NB4 (cell line): ENCODE measurements around the gene TBXAS1.

Source experiments
- DNase-seq: peaks from one replicate; pipeline ENCODE4 v3.0.0; 2010; ENCODE audit warnings: low read depth
- H3K4me3 ChIP-seq: one replicate; pipeline ENCODE4 v1.5.1; 2011; ENCODE audit warnings: mild to moderate bottlenecking, low read depth, low read length, moderate library complexity
- MYC ChIP-seq: IDR thresholded peaks from 2 replicates; pipeline ENCODE4 v1.6.1; 2011; ENCODE audit warnings: low read depth, low read length
- POLR2A ChIP-seq: IDR thresholded peaks from 2 replicates; pipeline ENCODE4 v1.6.1; 2011; ENCODE audit warnings: mild to moderate bottlenecking; ENCODE audit not compliant: insufficient read length; ENCODE audit errors: extremely low read depth
- TF ChIP-seq, protein P1 (sequence below): IDR thresholded peaks from 2 replicates; pipeline ENCODE4 v1.6.1; 2011; ENCODE audit warnings: low read depth, low read length
- TF ChIP-seq, protein P2 (sequence below): IDR thresholded peaks from one replicate; pipeline ENCODE4 v1.5.1; 2012; ENCODE audit warnings: low read depth, low read length

The TBXAS1 gene

GRCh38 chr7:139932531-139932930, 103.5 kb downstream of the TBXAS1 start:
- no peak for DNase-seq
- no peak overlapping the region for H3K4me3 ChIP-seq
- TF ChIP-seq, protein P1, sequence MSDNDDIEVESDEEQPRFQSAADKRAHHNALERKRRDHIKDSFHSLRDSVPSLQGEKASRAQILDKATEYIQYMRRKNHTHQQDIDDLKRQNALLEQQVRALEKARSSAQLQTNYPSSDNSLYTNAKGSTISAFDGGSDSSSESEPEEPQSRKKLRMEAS, result no peak
- TF ChIP-seq, protein P2, sequence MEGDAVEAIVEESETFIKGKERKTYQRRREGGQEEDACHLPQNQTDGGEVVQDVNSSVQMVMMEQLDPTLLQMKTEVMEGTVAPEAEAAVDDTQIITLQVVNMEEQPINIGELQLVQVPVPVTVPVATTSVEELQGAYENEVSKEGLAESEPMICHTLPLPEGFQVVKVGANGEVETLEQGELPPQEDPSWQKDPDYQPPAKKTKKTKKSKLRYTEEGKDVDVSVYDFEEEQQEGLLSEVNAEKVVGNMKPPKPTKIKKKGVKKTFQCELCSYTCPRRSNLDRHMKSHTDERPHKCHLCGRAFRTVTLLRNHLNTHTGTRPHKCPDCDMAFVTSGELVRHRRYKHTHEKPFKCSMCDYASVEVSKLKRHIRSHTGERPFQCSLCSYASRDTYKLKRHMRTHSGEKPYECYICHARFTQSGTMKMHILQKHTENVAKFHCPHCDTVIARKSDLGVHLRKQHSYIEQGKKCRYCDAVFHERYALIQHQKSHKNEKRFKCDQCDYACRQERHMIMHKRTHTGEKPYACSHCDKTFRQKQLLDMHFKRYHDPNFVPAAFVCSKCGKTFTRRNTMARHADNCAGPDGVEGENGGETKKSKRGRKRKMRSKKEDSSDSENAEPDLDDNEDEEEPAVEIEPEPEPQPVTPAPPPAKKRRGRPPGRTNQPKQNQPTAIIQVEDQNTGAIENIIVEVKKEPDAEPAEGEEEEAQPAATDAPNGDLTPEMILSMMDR, result no peak
- no peak for TF ChIP-seq MYC
- no peak for TF ChIP-seq POLR2A

DNA sequence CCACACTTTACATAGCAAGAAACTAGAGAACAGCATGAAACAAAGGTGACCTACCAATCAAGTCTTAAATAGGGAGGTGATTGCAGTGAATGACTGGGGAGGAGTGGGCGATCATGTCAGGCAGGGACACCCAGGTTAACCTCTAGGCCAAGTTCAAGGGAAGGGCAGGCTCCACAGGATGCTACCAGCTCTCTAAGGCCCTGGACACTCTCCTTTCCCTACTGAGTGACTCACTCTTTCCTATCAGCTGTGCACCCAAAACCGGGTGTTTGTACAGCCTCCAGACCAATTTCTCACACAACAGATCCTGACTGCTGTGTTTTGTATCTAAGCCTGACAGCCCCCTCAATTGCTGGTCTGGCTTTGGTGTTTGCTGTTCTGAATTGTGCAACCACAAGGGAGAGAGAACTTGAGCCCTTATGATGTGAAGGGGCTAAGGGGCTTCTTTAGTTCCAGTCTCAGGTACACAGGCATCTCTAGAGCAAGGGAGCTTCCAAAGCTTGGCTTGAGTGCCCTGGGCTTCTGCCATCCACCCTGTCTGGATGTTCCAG, 107.8 kb downstream of the TBXAS1 start:
- H3K4me3 ChIP-seq, result no peak overlapping the region
- TF ChIP-seq, protein P1, result no peak
- no peak for TF ChIP-seq MYC
- DNase-seq, result peak; percentile 80

- DNase-seq, result peak; percentile 83
- no peak for TF ChIP-seq POLR2A
- TF ChIP-seq, protein P2, result no peak
- peak; percentile 17; the same call in 1 of the 2 replicates for TF ChIP-seq MYC
- TF ChIP-seq, protein P1, result 0 out of 2 replicates have a peak, but pooled peaks have one; percentile 1
- no peak overlapping the region for H3K4me3 ChIP-seq
Measured at GRCh38 chr7:139937715-139938114, 108.7 kb downstream of the TBXAS1 start.

- DNase-seq, result no peak
- H3K4me3 ChIP-seq, result no peak overlapping the region
- TF ChIP-seq POLR2A (no peak), MYC (no peak)
Measured at GRCh38 chr7:139940866-139941265, 111.8 kb downstream of the TBXAS1 start.

- H3K4me3 ChIP-seq, result no peak overlapping the region
- TF ChIP-seq POLR2A (no peak), MYC (no peak)
- TF ChIP-seq, protein P1, result no peak
- TF ChIP-seq, protein P2, result no peak
- no peak for DNase-seq
Measured at GRCh38 chr7:139941421-139941820, 112.4 kb downstream of the TBXAS1 start.

DNA sequence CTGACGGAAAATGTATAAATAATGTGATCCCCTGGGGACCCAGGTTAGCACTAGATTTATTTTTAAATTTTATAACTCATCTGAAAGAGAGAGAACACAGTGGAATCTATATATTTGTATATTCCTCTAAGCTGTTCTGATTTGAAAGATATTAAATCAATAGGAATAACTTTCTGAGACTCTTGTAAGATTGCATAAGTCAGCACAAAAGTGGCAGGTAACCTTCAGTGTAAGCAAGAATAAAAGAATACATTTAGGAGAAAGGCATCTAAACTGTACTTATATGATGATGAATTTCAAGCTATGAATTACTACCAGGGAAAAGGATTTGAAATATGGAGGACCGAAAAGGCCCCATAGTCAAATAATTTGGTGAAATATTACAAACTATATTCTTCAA, 112.8 kb downstream of the TBXAS1 start:
- no peak overlapping the region for H3K4me3 ChIP-seq
- TF ChIP-seq MYC (no peak), POLR2A (no peak)
- TF ChIP-seq, protein P1, result no peak
- TF ChIP-seq, protein P2, result no peak
- DNase-seq, result no peak

GRCh38 chr7:139942636-139943035, 113.6 kb downstream of the TBXAS1 start:
- H3K4me3 ChIP-seq, result no peak overlapping the region
- TF ChIP-seq, protein P1, result no peak
- no peak for TF ChIP-seq MYC
- TF ChIP-seq, protein P2, result no peak
- no peak for TF ChIP-seq POLR2A
- no peak for DNase-seq
